ENCODE results near the gene ZNF496.
"Not testable (repeated sequence)": the region's sequence is repeated elsewhere in the genome, so short reads cannot be mapped to it uniquely, and the experiment has no call there.

The ZNF496 gene

DNA sequence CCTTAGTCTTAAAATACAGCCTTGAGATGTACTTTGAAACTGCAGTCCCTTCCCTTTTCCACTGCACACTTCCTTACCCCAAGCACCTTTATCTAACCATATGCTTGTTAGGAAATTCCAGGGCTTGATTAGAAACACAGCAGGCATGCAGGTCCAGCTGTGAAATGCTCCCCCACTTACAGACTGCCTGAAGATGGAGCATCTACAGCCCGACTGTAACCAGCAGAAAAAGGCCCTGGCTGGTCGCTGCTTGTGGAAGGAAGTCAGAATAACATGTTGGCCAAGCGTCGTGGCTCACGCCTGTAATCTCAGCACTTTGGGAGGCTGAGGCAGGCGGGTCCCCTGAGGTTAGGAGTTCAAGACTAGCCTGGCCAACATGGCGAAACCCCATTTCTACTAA lies 38.6 kb downstream of the ZNF496 start:
- no peak for DNase-seq (ENCODE audit: low read depth in 3 of 3)

DNA sequence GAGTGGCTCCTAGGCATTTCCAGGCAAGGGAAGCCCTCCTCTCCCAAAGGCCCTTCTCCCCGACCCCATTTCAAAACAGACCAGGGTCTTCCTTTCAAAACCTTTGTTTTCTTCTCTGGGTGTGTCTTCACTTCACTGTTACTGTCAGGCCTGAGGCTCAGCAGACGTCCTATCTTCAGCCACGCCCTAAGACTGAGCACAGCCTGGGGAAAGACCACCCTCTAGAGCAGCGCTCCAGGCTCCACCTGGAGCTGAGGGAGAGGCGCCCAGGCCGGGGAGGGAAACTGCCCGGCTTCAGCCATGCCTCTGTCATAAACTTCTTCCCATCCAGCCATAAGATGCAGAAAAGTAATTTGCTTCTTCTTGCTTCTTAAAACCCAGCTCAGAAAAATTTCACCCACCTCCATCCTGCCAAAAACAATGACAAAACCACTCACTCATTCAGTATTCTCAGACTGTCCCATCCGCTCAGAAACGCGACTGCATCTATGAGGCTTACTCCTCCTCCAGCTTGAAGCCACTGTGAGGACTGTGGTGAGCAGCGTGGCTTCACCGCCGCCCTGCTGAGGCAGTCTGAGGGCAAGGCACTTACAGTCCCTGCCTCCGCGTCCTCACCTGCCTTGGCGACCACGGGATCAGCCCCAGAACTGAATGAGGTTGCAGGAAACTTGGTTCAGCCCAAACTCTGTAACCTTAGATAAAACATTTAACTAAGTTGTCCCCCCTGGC lies 39.7 kb downstream of the ZNF496 start:
- DNase-seq (ENCODE audit: low read depth in 3 of 3) = no peak

DNA sequence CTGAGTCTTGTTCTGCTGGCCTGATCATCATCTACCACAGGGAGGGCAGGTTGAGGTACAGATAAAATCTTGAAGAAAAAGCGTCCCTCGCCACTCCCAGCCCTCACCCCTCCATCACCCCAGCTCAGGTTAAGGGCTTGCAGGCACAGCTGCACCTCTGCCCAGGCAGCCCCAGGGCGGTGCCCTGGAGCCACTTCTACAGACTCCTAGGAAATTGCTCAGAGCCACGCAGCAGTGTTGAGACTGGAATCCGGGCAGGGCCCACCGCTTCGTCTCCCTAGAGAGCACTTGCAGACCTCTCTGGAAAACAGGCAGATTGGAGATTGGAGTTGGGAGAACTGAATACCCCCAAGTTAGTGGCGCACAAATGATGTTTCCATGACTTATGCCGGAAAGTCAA lies 40.5 kb downstream of the ZNF496 start:
- no peak for DNase-seq (ENCODE audit: low read depth in 3 of 3)

DNA sequence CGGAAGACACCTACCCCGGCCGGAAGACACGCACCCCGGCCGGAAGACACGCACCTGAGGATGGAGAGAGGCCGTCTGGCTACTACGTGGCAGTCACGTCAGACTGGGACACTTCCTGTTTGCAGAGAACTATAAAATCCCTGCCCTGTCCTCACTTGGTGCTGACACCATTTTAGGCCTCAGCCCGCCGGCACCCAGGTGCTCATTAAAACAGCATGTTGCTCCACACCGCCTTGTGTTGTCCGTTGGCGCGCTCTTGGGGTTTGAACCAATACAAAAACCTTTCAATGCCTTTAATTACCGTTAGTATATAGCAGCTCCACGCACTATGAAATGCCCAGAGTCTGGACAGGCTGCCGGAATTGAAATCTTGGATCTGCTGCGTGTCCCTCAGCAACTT lies 41.1 kb downstream of the ZNF496 start:
- no peak for DNase-seq (ENCODE audit: low read depth in 3 of 3)

DNA sequence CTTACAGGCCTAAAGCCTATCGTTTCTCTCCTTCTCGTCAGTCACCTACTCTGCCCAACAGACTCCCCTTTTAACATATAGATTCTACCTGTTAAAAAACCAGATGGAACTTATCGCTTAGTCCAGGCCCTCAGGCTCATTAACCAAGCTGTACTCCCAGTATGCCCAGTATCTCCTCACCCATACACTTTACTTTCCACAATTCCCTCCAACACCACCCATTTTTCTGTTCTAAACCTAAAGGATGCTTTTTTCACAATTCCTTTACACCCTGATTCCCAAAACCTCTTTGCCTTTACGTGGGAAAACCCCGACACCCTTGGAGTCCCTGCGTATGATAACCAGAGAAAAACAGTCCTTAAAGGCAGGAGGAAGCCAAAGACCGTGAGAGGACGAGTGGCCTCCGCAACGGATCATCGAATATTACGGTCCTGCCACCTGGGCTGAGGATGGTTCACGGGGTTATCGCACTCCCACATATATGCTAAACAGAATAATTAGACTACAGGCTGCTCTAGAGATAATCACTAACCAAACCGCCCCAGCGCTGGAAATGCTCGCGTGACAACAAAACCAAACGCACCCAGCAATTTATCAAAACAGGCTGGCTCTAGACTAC lies 42.3 kb downstream of the ZNF496 start:
- not testable (repeated sequence) for DNase-seq (ENCODE audit: low read depth in 3 of 3)

DNA sequence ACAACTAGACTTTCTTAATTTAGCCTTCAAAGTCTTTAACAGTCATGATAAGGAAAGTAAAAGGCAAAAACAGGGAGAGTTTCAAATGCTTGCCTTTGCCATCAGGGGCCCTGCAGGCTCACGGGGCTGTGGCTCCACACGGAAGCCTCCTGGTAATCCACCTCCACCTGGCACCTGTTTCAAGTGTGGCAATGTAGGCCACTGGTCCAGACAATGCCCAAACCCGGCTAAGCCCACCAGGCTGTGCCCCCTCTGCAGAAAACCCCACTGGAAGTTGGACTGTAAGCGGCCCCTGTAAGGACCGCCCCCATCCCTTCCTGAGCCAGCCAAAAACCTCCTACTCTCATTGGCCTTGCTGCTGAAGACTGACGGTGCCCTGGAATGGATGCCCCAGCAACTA lies 43.3 kb downstream of the ZNF496 start:
- DNase-seq (ENCODE audit: low read depth in 3 of 3) = no peak

DNA sequence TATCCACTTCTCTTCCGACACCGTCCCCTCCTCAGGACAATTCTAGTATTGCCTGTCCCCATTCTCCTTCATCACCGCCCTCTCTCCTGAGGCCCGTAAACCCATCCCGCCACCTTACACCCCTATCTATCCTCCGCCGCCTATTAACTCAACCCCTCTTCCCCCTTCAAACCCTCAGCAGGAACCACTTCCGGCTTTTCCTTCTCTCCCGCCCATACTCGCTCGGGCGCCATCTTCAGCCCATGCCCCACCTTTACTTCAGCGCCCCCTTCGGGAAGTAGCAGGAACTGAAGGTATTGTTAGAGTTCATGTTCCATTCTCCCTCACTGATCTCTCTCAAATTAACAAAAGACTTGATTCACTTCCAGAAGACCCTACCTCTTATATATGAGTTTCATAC lies 44.2 kb downstream of the ZNF496 start:
- no peak for DNase-seq (ENCODE audit: low read depth in 3 of 3)

DNA sequence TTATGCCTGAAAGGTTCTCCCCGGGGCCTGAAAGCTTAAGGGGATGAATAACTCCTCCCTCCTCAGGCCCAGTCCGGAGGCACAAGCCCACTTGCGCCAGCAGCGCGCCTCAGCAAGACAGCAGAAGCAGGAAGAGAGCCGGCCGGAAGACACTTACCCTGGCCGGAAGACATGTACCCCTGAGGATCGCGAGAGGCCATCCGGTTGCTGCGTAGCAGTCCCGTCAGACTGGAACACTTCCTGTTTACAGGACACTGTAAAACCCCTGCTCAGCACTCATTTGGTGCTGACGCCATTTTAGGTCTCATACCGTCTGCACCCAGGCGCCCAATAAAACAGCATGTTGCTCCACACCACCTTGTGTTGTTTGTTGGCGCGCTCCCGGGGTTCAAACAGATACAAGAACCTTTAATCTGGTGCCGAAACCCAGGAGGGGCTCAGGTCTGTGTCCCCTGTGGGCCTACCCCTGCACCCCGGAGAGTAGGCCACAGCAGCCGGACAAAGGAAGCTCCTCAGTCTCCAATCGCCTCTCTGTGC lies 45.5 kb downstream of the ZNF496 start:
- DNase-seq (ENCODE audit: low read depth in 3 of 3) = no peak

DNA sequence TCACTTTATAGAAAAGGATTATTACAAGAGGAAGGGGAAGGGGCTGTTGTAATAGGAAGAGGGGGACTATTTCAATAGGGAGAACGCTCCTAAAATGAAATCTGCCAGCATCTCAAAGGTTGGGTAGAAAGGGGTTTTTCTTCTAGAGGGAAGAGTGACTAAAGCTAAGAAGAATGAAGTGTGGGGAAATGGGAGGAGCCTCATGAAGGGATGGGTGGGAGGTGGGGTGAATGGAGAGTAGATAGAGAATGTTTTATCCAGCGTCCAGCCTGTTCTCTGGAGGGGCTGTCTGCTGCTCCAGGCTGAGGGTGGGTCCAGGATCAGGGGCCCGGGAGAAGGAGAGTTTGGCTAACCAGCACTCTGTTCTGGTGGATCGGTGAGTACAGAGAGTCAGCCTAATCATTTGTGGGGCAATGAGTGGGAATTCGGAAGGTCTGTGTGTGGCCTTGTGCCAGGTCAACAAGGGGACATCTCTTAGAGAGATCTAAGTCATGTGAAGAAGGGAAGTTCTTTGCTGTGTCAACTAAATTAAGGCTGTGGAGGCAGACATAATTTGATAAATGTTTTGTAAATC lies 50.6 kb downstream of the ZNF496 start:
- no peak for DNase-seq (ENCODE audit: low read depth in 3 of 3)

DNA sequence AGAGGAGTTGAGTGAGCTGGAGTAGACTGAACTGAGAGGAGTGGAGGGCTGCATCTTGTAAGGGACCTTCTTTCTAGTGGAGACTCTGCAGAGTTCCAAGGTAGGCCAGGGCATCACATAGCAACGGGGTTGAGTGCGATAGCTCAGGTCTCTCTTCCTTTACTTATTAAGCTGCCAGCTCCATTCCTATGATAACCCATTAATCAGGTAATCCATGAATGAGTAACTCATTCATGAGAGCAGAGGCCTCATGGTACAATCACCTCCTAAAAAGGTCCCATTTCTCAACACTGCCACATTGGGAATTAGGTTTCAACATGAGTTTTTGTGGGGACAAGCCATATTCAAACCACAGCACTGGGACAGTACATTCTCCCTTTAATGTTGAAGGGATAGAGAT lies 54.5 kb downstream of the ZNF496 start:
- no peak for DNase-seq (ENCODE audit: low read depth in 3 of 3)

DNA sequence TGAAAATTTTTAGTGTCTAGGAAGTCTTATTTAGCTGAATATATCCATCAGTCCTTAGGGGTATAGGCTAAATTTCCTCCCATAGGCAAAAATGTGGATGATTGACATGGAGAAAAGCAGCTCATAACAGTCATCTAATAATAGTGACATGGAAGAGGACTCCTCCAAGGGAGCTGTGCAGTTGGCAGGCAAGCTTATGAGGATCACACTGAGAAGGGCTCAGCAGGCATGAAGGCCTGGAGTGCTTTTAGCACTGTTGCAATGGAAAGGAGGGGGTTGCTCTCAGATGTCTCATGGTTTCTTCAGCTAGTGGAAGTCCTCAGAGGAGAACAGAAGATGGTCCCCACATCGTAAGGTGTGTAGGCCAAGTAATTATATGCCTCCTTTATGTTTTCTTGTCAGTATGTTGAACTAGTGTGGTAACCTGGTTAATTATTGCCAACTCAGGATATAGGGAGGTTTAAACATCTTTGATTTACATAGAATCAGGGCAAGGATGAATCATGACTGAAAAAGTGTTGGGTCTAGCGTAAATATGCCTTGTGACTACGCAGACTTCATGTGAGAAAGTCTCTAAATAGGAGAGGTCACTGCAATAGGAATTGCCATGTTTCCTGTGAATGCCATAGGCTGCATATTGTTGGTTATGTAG lies 56.9 kb downstream of the ZNF496 start:
- no peak for DNase-seq (ENCODE audit: low read depth in 3 of 3)

DNA sequence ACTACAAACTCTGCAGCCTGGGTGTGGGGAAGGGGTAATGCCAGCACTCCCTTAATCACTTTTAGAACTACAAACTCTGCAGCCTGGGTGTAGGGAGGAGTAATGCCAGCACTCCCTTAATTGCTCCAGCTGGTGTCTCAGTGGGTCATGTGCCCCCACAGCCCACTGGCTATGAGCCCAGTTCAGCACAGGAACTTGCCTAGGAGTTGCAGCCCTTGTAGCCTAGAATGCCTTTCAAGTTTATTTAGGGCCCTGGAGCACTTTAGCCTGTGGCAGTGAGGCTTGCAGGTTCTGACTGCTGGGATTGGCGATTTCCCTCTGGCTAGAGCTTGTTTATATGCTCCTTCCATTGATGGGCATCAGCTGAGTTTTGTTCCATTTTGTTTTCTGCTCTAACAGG lies 58.7 kb downstream of the ZNF496 start:
- DNase-seq (ENCODE audit: low read depth in 3 of 3) = no peak

DNA sequence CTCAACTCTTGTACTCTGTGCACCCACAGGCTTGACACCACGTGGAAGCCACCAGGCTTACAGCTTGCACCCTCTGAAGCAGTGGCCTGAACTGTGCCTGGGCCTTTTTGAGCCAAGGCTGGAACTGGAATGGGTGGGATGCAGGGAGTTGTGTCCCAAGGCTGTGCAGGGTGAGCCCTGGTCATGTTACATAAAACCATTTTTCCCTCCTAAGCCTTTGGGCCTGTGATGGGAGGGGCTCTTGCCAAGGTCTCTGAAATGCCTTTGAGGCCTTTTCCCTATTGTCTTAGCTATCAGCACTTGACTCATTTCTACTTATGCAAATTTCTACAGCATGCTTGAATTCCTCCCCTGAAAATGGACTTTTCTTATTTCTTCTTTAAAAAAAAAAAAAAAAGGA lies 61.7 kb downstream of the ZNF496 start:
- no peak for DNase-seq (ENCODE audit: low read depth in 3 of 3)

DNA sequence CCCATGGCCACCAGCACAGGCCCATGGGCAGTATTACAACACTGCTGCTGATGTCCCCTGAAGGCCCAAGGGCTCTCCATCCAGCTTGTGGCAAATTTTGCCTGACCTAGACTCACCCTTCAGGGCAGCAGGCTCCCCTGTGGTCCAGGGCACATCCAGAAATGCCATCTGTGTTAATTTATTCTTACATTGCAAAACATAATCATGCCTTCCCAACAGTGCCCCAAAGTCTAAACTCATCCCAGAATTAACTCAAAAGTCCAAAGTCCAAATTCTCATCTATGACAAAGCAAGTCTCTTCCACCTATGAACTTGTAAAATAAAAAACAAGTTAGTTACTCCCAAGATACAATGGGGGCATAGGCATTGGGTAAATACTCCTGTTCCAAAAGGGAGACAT lies 62.5 kb downstream of the ZNF496 start:
- no peak for DNase-seq (ENCODE audit: low read depth in 3 of 3)

DNA sequence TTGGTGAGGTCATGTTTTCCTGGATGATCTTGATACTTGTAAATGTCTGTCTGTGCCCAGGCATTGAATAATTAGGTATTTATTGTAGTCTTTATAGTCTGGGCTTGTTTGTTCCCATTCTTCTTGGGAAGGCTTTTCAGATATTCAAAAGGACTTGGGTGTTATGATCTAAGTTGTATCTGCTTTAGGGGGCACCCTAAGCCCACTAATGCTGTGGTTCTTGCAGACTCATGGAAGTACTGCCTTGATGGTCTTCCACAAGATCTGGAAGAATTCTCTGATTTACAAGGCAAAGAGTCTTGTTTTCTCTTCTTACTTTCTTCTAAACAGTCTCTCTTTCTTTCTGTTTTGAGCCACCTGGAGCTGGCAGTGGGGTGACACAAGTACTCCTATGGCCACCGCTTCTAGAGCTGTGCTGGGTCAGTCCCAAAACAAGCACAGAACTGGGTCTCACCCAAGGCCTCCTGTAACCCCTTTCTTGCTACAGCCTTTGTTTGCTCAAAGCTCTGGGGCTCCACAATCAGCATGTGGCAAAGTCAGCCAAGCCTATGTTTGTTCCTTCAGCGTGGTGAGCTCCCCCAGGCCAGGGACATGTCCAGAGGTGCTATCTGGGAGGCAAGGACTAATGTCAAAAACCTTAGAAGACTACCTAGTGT lies 63.1 kb downstream of the ZNF496 start:
- no peak for DNase-seq (ENCODE audit: low read depth in 3 of 3)

DNA sequence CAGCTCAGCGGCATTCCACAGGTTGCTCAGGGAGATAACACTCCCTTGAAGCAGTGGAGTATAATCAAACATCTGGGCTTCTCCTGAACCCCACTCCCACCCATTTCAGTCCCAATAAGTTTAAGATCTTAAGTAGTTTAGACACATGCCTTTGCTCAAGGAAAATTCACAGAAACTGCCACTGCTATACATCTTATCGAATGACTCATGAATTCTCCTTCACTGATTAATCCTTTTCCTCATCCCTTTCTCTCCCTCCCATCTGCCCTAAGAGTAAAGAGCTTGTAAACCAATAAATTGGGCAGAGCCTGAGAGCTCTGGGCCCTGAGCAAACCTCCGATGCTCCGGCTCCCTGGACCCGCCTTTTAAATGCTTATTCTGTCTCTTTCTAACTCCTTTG lies 65.6 kb downstream of the ZNF496 start:
- no peak for DNase-seq (ENCODE audit: low read depth in 3 of 3)

DNA sequence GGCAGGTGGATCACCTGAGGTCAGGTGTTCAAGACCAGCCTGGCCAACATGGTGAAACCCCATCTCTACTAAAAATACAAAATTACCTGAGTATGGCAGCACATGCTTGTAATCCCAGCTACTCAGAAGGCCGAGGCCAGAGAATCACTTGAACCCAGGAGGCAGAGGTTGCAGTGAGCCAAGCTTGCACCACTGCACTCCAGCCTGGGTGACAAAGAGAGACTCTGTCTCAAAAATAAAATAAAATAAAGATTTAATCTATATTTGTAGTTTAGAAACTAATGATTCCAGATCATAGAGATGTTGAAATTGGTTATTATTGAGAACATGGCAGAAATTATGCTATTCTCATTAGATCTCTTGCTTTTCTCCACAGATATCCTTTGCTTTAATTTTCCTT lies 75.9 kb downstream of the ZNF496 start, which contains the start of gene VN1R5:
Gene VN1R5 (plus strand): TSS at position 301 of the 400 bp plus-strand sequence.
- DNase-seq (ENCODE audit: low read depth in 3 of 3) = not testable (repeated sequence)

DNA sequence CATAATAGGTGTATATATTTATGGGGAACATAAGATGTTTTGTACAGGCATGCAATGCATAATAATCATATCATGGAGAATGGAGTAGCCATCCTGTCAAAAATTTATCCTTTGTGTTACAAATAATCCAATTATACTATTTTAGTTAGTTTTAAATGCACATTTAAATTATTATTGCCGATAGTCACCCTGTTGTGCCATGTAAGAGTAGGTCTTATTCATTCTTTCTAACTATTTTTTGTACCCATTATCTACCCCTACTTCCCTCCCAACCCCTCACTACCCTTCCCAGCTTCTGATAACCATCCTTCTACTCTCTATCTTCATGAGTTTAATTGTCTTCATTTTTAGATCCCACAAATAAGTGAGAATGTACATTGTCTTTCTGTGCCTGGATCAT lies 84.1 kb downstream of the ZNF496 start:
- no peak for DNase-seq (ENCODE audit: low read depth in 3 of 3)
